SK-N-SH (cell line): ENCODE data around the gene RNF149.

Source experiments
- ELF1 ChIP-seq: IDR thresholded peaks from 2 replicates; pipeline ENCODE4 v1.4.0; 2012
- EP300 ChIP-seq, 2 experiments: IDR thresholded peaks; 2 replicates each; pipeline versions ENCODE4 v1.4.0 to v1.6.1; 2012; ENCODE audit warnings: borderline replicate concordance in 1 of 2, low read depth in 1 of 2, low read length in 1 of 2
- EZH2phosphoT487 ChIP-seq: fragments of 200-600 bp; sonication (generic); IDR thresholded peaks from 2 replicates; pipeline ENCODE4 v1.6.1; 2017; ENCODE audit warnings: low read depth, mixed run types, mild to moderate bottlenecking, antibody characterized with exemption, moderate library complexity, borderline replicate concordance
- FOSL2 ChIP-seq: IDR thresholded peaks from 2 replicates; pipeline ENCODE4 v1.4.0; 2012; ENCODE audit warnings: low read depth, mild to moderate bottlenecking, moderate library complexity, borderline replicate concordance
- FOXJ3 ChIP-seq: sonication (generic); formaldehyde crosslinking; IDR thresholded peaks from 2 replicates; pipeline ENCODE4 v1.5.1; 2020; ENCODE audit warnings: mild to moderate bottlenecking, missing genetic modification reagents
- GABPA ChIP-seq: IDR thresholded peaks from 2 replicates; pipeline ENCODE4 v1.4.0; 2012; ENCODE audit warnings: low read depth, mild to moderate bottlenecking
- MXI1 ChIP-seq: IDR thresholded peaks from 2 replicates; pipeline ENCODE4 v1.6.1; 2012; ENCODE audit warnings: mild to moderate bottlenecking, low read depth, low read length, improper control_type of control experiment
- NFIC ChIP-seq: IDR thresholded peaks from 2 replicates; pipeline ENCODE4 v1.4.0; 2012; ENCODE audit warnings: borderline replicate concordance
- POLR2AphosphoS5 ChIP-seq: IDR thresholded peaks from 2 replicates; pipeline ENCODE4 v1.6.1; 2012; ENCODE audit warnings: low read depth, low read length
- TCF12 ChIP-seq: IDR thresholded peaks from 2 replicates; pipeline ENCODE4 v1.4.0; 2012
- YY1 ChIP-seq: IDR thresholded peaks from 2 replicates; pipeline ENCODE4 v1.4.0; 2012; ENCODE audit warnings: low read depth, mild to moderate bottlenecking
- TF ChIP-seq, protein P1 (sequence below): fragments of 200-600 bp; sonication (generic); IDR thresholded peaks from 2 replicates; pipeline ENCODE4 v1.6.1; 2017; ENCODE audit warnings: antibody characterized with exemption, mild to moderate bottlenecking, moderate library complexity
- TF ChIP-seq, protein P2 (sequence below): IDR thresholded peaks from 2 replicates; pipeline ENCODE4; 2012

DNA sequence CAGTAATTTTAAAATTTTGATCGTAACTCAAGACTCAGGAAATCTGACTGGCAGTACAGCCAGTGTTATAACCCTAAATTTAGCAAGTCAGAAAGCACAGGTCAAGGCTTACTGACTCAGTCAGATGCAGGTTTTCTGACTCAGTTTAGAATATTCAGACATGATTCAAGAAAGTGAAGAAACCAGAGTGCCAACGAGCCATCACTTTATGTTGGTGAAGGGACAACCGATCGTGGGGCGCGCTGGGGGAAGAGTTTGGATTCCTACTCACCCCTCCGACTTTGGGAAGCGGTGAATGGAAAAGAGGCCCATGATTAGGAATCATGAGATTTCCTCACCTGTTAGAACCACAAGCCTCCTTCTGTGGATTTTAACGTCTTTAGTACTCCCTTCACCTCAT, 998 bp downstream of the RNF149 start:
- TF ChIP-seq, protein P1, sequence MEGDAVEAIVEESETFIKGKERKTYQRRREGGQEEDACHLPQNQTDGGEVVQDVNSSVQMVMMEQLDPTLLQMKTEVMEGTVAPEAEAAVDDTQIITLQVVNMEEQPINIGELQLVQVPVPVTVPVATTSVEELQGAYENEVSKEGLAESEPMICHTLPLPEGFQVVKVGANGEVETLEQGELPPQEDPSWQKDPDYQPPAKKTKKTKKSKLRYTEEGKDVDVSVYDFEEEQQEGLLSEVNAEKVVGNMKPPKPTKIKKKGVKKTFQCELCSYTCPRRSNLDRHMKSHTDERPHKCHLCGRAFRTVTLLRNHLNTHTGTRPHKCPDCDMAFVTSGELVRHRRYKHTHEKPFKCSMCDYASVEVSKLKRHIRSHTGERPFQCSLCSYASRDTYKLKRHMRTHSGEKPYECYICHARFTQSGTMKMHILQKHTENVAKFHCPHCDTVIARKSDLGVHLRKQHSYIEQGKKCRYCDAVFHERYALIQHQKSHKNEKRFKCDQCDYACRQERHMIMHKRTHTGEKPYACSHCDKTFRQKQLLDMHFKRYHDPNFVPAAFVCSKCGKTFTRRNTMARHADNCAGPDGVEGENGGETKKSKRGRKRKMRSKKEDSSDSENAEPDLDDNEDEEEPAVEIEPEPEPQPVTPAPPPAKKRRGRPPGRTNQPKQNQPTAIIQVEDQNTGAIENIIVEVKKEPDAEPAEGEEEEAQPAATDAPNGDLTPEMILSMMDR, result no peak
- TF ChIP-seq FOSL2 (no peak), MXI1 (no peak), EP300 (IDR thresholded peaks at IDR 0.05; ENCODE audit: borderline replicate concordance in 1 of 2, low read depth in 1 of 2, low read length in 1 of 2) (no peak), YY1 (no peak), TCF12 (no peak), EZH2phosphoT487 (no peak), GABPA (no peak), POLR2AphosphoS5 (no peak), FOXJ3 (CRISPR knock-in tag) (no peak), NFIC (no peak), ELF1 (no peak)
- TF ChIP-seq, protein P2, sequence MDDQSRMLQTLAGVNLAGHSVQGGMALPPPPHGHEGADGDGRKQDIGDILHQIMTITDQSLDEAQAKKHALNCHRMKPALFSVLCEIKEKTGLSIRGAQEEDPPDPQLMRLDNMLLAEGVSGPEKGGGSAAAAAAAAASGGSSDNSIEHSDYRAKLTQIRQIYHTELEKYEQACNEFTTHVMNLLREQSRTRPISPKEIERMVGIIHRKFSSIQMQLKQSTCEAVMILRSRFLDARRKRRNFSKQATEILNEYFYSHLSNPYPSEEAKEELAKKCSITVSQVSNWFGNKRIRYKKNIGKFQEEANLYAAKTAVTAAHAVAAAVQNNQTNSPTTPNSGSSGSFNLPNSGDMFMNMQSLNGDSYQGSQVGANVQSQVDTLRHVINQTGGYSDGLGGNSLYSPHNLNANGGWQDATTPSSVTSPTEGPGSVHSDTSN, result no peak
